ENCODE results near the gene ZNF554. TPM values are rescaled to one million over a fixed set of nuclear protein-coding genes. Genes with fewer than 3 reads are reported as not detected.

Gene ZNF554
- total and polyA plus RNA-seq, 2 experiments from 2014 or later = 2.0 to 7.5 TPM

DNA sequence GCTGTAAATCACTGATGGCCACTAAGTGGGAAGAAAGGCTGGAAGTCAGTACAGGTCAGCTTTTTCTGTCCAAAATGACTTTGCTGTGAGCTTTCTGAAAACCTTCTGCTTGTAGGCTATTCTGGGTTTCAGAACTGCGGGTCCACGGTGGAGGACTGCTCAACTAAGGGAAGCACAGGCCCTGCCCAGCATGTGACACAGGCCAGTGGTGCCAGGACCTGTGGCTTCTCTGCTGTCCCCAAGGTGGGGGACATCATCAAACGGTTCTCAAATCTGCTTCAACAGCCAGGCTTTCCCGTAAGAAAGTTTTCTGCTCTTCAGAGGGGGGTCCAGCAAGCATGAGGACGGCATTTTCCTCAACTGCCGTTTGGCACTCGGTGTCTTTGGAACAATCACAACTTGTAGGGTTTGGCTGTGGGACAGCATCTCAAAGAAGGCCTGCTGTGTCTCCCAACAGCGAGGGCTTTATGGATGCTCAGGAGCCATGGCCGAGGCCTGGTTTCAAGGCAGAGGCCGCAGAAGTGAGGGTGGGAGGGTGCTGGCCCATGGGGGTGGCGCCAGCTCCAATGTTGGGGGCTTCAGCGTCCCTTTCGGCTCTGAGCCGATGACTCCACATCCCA is 40.4 kb upstream of the ZNF554 start (continued):
- TF ChIP-seq, protein P1, sequence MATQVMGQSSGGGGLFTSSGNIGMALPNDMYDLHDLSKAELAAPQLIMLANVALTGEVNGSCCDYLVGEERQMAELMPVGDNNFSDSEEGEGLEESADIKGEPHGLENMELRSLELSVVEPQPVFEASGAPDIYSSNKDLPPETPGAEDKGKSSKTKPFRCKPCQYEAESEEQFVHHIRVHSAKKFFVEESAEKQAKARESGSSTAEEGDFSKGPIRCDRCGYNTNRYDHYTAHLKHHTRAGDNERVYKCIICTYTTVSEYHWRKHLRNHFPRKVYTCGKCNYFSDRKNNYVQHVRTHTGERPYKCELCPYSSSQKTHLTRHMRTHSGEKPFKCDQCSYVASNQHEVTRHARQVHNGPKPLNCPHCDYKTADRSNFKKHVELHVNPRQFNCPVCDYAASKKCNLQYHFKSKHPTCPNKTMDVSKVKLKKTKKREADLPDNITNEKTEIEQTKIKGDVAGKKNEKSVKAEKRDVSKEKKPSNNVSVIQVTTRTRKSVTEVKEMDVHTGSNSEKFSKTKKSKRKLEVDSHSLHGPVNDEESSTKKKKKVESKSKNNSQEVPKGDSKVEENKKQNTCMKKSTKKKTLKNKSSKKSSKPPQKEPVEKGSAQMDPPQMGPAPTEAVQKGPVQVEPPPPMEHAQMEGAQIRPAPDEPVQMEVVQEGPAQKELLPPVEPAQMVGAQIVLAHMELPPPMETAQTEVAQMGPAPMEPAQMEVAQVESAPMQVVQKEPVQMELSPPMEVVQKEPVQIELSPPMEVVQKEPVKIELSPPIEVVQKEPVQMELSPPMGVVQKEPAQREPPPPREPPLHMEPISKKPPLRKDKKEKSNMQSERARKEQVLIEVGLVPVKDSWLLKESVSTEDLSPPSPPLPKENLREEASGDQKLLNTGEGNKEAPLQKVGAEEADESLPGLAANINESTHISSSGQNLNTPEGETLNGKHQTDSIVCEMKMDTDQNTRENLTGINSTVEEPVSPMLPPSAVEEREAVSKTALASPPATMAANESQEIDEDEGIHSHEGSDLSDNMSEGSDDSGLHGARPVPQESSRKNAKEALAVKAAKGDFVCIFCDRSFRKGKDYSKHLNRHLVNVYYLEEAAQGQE (IDR thresholded peaks at IDR 0.05; ENCODE audit: unreplicated experiment) = no peak
- TF ChIP-seq, protein P2, sequence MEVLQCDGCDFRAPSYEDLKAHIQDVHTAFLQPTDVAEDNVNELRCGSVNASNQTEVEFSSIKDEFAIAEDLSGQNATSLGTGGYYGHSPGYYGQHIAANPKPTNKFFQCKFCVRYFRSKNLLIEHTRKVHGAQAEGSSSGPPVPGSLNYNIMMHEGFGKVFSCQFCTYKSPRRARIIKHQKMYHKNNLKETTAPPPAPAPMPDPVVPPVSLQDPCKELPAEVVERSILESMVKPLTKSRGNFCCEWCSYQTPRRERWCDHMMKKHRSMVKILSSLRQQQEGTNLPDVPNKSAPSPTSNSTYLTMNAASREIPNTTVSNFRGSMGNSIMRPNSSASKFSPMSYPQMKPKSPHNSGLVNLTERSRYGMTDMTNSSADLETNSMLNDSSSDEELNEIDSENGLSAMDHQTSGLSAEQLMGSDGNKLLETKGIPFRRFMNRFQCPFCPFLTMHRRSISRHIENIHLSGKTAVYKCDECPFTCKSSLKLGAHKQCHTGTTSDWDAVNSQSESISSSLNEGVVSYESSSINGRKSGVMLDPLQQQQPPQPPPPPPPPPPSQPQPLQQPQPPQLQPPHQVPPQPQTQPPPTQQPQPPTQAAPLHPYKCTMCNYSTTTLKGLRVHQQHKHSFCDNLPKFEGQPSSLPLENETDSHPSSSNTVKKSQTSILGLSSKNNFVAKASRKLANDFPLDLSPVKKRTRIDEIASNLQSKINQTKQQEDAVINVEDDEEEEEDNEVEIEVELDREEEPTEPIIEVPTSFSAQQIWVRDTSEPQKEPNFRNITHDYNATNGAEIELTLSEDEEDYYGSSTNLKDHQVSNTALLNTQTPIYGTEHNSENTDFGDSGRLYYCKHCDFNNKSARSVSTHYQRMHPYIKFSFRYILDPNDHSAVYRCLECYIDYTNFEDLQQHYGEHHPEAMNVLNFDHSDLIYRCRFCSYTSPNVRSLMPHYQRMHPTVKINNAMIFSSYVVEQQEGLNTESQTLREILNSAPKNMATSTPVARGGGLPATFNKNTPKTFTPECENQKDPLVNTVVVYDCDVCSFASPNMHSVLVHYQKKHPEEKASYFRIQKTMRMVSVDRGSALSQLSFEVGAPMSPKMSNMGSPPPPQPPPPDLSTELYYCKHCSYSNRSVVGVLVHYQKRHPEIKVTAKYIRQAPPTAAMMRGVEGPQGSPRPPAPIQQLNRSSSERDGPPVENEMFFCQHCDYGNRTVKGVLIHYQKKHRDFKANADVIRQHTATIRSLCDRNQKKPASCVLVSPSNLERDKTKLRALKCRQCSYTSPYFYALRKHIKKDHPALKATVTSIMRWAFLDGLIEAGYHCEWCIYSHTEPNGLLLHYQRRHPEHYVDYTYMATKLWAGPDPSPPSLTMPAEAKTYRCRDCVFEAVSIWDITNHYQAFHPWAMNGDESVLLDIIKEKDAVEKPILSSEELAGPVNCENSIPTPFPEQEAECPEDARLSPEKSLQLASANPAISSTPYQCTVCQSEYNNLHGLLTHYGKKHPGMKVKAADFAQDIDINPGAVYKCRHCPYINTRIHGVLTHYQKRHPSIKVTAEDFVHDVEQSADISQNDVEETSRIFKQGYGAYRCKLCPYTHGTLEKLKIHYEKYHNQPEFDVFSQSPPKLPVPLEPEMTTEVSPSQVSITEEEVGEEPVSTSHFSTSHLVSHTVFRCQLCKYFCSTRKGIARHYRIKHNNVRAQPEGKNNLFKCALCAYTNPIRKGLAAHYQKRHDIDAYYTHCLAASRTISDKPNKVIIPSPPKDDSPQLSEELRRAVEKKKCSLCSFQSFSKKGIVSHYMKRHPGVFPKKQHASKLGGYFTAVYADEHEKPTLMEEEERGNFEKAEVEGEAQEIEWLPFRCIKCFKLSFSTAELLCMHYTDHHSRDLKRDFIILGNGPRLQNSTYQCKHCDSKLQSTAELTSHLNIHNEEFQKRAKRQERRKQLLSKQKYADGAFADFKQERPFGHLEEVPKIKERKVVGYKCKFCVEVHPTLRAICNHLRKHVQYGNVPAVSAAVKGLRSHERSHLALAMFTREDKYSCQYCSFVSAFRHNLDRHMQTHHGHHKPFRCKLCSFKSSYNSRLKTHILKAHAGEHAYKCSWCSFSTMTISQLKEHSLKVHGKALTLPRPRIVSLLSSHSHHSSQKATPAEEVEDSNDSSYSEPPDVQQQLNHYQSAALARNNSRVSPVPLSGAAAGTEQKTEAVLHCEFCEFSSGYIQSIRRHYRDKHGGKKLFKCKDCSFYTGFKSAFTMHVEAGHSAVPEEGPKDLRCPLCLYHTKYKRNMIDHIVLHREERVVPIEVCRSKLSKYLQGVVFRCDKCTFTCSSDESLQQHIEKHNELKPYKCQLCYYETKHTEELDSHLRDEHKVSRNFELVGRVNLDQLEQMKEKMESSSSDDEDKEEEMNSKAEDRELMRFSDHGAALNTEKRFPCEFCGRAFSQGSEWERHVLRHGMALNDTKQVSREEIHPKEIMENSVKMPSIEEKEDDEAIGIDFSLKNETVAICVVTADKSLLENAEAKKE (CRISPR knock-in tag; IDR thresholded peaks at IDR 0.05) = no peak
- TF ChIP-seq ZNF114 (CRISPR knock-in tag; IDR thresholded peaks at IDR 0.05) (no peak), NANOG (IDR thresholded peaks at IDR 0.05; ENCODE audit: borderline replicate concordance) (no peak)

DNA sequence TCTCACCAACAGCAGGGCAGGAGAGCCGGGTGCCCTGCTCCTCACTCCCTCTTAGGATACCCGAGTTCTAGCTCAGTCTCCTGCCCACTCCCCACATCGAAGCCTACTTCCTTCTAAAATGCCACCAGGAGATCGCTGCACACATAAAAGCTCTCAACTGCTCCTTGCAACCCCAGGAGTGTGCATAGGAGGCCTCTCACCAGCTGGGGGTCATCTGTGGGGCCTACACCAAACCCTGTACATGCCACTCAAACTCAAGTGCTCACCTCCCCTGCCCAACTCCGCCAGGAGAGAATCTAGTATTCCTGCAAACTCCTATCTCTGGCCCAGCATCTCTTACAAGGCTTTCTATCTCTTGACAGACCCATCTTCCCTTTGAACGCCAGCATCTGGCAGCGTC is 39.4 kb upstream of the ZNF554 start:
- Mint-ChIP-seq H3K4me3 (peak overlapping the region; percentile 5; the same call in 1 of the 3 replicates), H3K27ac (no peak overlapping the region), H3K36me3 (ENCODE audit: low read depth) (peaks cover 30% of the 10 kb centered on the region), H3K4me1 (peaks cover 18% of the 10 kb centered on the region), H3K9me3 (peaks cover 4% of the 10 kb centered on the region; the same call in 1 of the 3 replicates), H3K27me3 (ENCODE audit: insufficient read depth, low read depth, poor library complexity) (peaks cover 9% of the 10 kb centered on the region)
- Histone ChIP-seq H3K27me3 (ENCODE audit: insufficient read depth) (no peaks in the 10 kb centered on the region), H3K9me2 (ENCODE audit: insufficient read depth) (no peaks in the 10 kb centered on the region), H4K20me1 (replicated peaks; ENCODE audit: insufficient read depth) (peaks cover 65% of the 10 kb centered on the region), H3F3A (replicated peaks; ENCODE audit: low read depth) (0 out of 2 replicates have a peak, but pooled peaks cover 5% of the 10 kb centered on the region), H3K79me2 (replicated peaks; ENCODE audit: insufficient read depth) (peaks cover 77% of the 10 kb centered on the region), H3K4me3 (no peak overlapping the region), H3K4me2 (no peak overlapping the region), H3K36me3 (ENCODE audit: insufficient read depth) (no peaks in the 10 kb centered on the region), H3K4me1 (ENCODE audit: insufficient read depth) (peaks cover 9% of the 10 kb centered on the region), H2AFZ (no peak overlapping the region), H3K27ac (ENCODE audit: low read depth) (no peak overlapping the region)
- DNase-seq (ENCODE audit: low spot score) (no peak), ATAC-seq (no peak)
- no peak for TF ChIP-seq CREB1 (CRISPR knock-in tag; IDR thresholded peaks at IDR 0.05; ENCODE audit: low read depth)
- no peak for TF ChIP-seq JUNB (IDR thresholded peaks at IDR 0.05; ENCODE audit: unreplicated experiment)
- TF ChIP-seq POLR2AphosphoS5 (IDR thresholded peaks at IDR 0.05; ENCODE audit: low read depth) = no peak
- TF ChIP-seq, protein P3, sequence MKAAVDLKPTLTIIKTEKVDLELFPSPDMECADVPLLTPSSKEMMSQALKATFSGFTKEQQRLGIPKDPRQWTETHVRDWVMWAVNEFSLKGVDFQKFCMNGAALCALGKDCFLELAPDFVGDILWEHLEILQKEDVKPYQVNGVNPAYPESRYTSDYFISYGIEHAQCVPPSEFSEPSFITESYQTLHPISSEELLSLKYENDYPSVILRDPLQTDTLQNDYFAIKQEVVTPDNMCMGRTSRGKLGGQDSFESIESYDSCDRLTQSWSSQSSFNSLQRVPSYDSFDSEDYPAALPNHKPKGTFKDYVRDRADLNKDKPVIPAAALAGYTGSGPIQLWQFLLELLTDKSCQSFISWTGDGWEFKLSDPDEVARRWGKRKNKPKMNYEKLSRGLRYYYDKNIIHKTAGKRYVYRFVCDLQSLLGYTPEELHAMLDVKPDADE (IDR thresholded peaks at IDR 0.05) = no peak
- no peak for TF ChIP-seq STAT1 (IDR thresholded peaks at IDR 0.05; ENCODE audit: unreplicated experiment)
- TF ChIP-seq, protein P1 (IDR thresholded peaks at IDR 0.05; ENCODE audit: unreplicated experiment) = no peak
- no peak for TF ChIP-seq ZNF331 (CRISPR knock-in tag; IDR thresholded peaks at IDR 0.05; ENCODE audit: low read depth)
- TF ChIP-seq NANOG (IDR thresholded peaks at IDR 0.05; ENCODE audit: borderline replicate concordance) = no peak
- no peak for TF ChIP-seq ZNF114 (CRISPR knock-in tag; IDR thresholded peaks at IDR 0.05)

Measured in GM23338 (cell line).